ENCODE data around the gene RALY. TPM values are rescaled to one million over a fixed set of nuclear protein-coding genes. Genes with fewer than 3 reads are reported as not detected.
"Not testable (repeated sequence)": the region's sequence is repeated elsewhere in the genome, so short reads cannot be mapped to it uniquely, and the experiment has no call there.

RALY gene
- total RNA-seq, 1 experiment from 2014 or later, result 164 TPM

DNA sequence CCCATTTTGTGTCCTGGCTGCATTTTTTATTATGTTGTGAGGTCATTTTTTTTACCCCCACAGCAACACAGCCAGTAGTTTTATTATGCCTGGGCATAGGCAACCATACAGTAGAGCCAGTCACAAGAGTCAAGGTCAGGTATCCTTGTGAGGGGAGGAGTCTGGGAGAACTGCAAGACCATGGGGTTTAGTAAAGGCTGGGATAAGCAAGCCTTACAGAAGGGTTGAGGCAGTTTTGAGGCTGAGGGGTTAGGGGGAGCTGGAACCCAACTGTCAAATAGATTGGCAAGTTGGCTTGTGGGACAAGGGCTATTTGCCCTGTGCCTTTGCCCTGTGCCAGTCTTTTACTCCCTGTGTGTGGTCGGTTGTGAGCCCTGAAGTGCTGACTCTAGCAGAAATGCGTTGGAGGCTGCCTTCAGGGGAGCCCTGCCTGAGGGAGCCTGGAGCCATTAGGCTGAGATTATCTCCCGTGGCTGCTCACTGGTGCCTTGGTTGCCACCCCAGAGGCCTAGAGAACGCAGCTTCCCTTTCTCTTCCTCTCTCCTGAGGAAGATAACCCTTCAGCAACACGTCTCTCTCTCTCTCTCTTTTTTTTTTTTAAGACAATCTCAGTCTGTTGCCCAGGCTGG is 31.1 kb downstream of the RALY start:
- intact Hi-C loops (cut with micrococcal nuclease; ENCODE audit: unreplicated experiment) (no loop called here), in situ Hi-C loops (cut with HindIII; ENCODE audit: low pct_unique_long_range_greater_than_20kb, low sequenced_read_pairs) (no loop called here)
- no TSS peak for BruUV-seq (replicated peaks)
- Histone ChIP-seq H3K4me1 (ENCODE audit: control insufficient read depth, insufficient read depth, low read length) (peaks cover 18% of the 10 kb centered on the region), H3K36me3 (ENCODE audit: control insufficient read depth, insufficient read depth, low read length) (no peaks in the 10 kb centered on the region), H3K27me3 (ENCODE audit: control insufficient read depth, insufficient read depth, low read length) (no peaks in the 10 kb centered on the region), H3K27ac (ENCODE audit: low read length) (no peak overlapping the region), H3K9me3 (ENCODE audit: control insufficient read depth, insufficient read depth, low read depth, low read length) (no peaks in the 10 kb centered on the region), H3K4me3 (ENCODE audit: low read depth in 2 of 2, low read length in 2 of 2) (no peak overlapping the region)
- ATAC-seq (no peak), DNase-seq (ENCODE audit: low read depth, low spot score) (no peak)
- CTCF ChIA-PET, result interaction anchor here (0.7 kb wide), 1 partner anchor 47 kb away, joined by 3 read pairs; no protein-coding TSS in a partner anchor
- no peak for TF ChIP-seq TCF7L2 (IDR thresholded peaks at IDR 0.05; ENCODE audit: low read depth, low read length)
- TF ChIP-seq, protein P1, sequence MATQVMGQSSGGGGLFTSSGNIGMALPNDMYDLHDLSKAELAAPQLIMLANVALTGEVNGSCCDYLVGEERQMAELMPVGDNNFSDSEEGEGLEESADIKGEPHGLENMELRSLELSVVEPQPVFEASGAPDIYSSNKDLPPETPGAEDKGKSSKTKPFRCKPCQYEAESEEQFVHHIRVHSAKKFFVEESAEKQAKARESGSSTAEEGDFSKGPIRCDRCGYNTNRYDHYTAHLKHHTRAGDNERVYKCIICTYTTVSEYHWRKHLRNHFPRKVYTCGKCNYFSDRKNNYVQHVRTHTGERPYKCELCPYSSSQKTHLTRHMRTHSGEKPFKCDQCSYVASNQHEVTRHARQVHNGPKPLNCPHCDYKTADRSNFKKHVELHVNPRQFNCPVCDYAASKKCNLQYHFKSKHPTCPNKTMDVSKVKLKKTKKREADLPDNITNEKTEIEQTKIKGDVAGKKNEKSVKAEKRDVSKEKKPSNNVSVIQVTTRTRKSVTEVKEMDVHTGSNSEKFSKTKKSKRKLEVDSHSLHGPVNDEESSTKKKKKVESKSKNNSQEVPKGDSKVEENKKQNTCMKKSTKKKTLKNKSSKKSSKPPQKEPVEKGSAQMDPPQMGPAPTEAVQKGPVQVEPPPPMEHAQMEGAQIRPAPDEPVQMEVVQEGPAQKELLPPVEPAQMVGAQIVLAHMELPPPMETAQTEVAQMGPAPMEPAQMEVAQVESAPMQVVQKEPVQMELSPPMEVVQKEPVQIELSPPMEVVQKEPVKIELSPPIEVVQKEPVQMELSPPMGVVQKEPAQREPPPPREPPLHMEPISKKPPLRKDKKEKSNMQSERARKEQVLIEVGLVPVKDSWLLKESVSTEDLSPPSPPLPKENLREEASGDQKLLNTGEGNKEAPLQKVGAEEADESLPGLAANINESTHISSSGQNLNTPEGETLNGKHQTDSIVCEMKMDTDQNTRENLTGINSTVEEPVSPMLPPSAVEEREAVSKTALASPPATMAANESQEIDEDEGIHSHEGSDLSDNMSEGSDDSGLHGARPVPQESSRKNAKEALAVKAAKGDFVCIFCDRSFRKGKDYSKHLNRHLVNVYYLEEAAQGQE (IDR thresholded peaks at IDR 0.05; ENCODE audit: insufficient read depth in 1 of 2, low read depth in 2 of 2, low read length in 1 of 2), result no peak
- TF ChIP-seq SIN3A (IDR thresholded peaks at IDR 0.05; ENCODE audit: borderline replicate concordance, insufficient read depth, low read depth, low read length), result no peak
- no peak for TF ChIP-seq POLR2AphosphoS5 (IDR thresholded peaks at IDR 0.05; ENCODE audit: low read depth, low read length)
- no peak for TF ChIP-seq CTCF (IDR thresholded peaks at IDR 0.05)
- POLR2A ChIA-PET, result interaction anchor here (0.6 to 0.7 kb wide), 3 partner anchors 88 to 179 kb away, joined by 3 to 9 read pairs (median 5); no protein-coding TSS in a partner anchor

GRCh38 chr20:34028013-34028412 is 34.3 kb downstream of the RALY start:
- BruUV-seq (replicated peaks); ATAC-seq; H3K27ac ChIP-seq (ENCODE audit: low read length); POLR2A ChIA-PET; intact Hi-C loops (cut with micrococcal nuclease; ENCODE audit: unreplicated experiment); H3K36me3 ChIP-seq (ENCODE audit: control insufficient read depth, insufficient read depth, low read length); in situ Hi-C loops (cut with HindIII; ENCODE audit: low pct_unique_long_range_greater_than_20kb, low sequenced_read_pairs); H3K27me3 ChIP-seq (ENCODE audit: control insufficient read depth, insufficient read depth, low read length); DNase-seq (ENCODE audit: low read depth, low spot score); H3K4me3 ChIP-seq (ENCODE audit: low read depth in 2 of 2, low read length in 2 of 2); H3K9me3 ChIP-seq (ENCODE audit: control insufficient read depth, insufficient read depth, low read depth, low read length); CTCF ChIA-PET: not testable (repeated sequence)
- H3K4me1 ChIP-seq (ENCODE audit: control insufficient read depth, insufficient read depth, low read length), result peaks cover 18% of the 10 kb centered on the region

GRCh38 chr20:34029415-34029814 is 35.7 kb downstream of the RALY start:
- H3K4me3 ChIP-seq (ENCODE audit: low read depth in 2 of 2, low read length in 2 of 2), result no peak overlapping the region
- H3K4me1 ChIP-seq (ENCODE audit: control insufficient read depth, insufficient read depth, low read length), result peaks cover 13% of the 10 kb centered on the region
- H3K9me3 ChIP-seq (ENCODE audit: control insufficient read depth, insufficient read depth, low read depth, low read length), result no peaks in the 10 kb centered on the region
- no TSS peak for BruUV-seq (replicated peaks)
- DNase-seq (ENCODE audit: low read depth, low spot score) (no peak), ATAC-seq (no peak)
- ChIA-PET CTCF (no interaction called here), POLR2A (no interaction called here)
- TF ChIP-seq CTCF (IDR thresholded peaks at IDR 0.05) (no peak), TCF7L2 (IDR thresholded peaks at IDR 0.05; ENCODE audit: low read depth, low read length) (no peak), SIN3A (IDR thresholded peaks at IDR 0.05; ENCODE audit: borderline replicate concordance, insufficient read depth, low read depth, low read length) (no peak), POLR2AphosphoS5 (IDR thresholded peaks at IDR 0.05; ENCODE audit: low read depth, low read length) (no peak)
- TF ChIP-seq, protein P1 (IDR thresholded peaks at IDR 0.05; ENCODE audit: insufficient read depth in 1 of 2, low read depth in 2 of 2, low read length in 1 of 2), result no peak
- intact Hi-C loops (cut with micrococcal nuclease; ENCODE audit: unreplicated experiment) (no loop called here), in situ Hi-C loops (cut with HindIII; ENCODE audit: low pct_unique_long_range_greater_than_20kb, low sequenced_read_pairs) (no loop called here)
- H3K27me3 ChIP-seq (ENCODE audit: control insufficient read depth, insufficient read depth, low read length), result no peaks in the 10 kb centered on the region
- no peak overlapping the region for H3K27ac ChIP-seq (ENCODE audit: low read length)
- H3K36me3 ChIP-seq (ENCODE audit: control insufficient read depth, insufficient read depth, low read length), result no peaks in the 10 kb centered on the region
